ENCODE data around the gene C16orf74.
A peak's percentile ranks its signal among the peaks of the same experiment; 100 is the strongest.

Gene C16orf74

DNA sequence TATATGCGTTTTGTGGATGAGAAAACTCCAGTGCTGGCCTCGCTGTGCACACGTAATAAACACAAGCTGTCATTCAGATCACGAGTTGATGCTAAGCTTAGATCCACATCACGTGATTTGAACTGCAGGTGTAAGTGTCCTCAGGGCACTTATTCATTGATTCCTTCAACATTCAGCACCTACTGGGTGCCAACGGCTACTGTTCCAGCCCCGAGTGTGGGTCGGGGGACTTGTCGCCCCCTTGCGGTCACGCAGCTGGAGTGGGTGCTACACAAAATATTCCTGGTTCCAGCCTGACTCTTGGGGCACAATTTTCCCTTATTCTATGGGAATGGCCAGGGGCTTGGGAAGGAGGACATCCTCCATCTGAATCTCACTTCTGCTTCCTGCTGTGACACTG is 32.2 kb downstream of the C16orf74 start:
- DNase-seq (ENCODE audit: low read depth in 3 of 3), result no peak

GRCh38 chr16:85718153-85718477 is 32.8 kb downstream of the C16orf74 start:
- DNase-seq (ENCODE audit: low read depth in 3 of 3), result no peak

DNA sequence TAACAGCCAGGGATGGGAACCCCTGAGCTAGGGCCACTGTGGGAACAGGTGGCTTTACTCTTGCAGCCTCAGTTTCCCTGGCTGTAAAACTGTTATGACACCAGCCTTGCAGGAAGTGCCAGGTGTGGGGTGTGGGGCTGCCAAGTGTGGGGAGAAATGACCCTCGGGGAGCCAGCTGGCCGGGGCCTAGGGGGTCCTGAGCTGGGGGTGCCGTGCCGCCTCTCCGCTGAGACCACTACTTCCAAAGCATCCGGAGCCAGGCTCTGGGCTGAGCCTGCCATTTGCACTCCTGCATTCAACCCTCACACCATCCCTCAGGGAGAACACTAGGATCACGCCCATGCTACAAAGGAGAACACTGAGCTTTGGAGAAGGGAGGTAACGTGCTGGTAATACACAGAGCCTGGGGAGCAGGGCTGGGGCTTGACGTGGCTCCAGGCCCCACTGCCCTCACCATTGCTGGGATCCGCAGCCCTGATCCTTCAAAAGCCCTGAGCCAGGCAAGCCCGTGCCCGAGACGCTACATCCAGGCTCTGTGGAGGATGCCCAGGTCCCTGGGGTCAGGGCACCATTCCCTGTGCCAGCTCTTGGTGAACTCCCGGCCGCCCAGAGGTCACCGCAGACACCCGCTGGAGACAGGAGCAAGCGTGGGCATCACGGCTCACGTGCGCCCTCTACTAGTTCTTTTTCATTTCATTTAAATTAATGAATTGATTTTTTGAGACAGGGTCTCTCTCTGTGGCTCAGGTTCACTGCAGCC is 33.3 kb downstream of the C16orf74 start:
- DNase-seq (ENCODE audit: low read depth in 3 of 3), result peak; percentile 9 to 36 (median 13)

- no peak for DNase-seq (ENCODE audit: low read depth in 3 of 3)
Observed at GRCh38 chr16:85716680-85717038, 34.2 kb downstream of the C16orf74 start.

GRCh38 chr16:85716022-85716679 is 34.7 kb downstream of the C16orf74 start:
- DNase-seq (ENCODE audit: low read depth in 3 of 3), result no peak

DNA sequence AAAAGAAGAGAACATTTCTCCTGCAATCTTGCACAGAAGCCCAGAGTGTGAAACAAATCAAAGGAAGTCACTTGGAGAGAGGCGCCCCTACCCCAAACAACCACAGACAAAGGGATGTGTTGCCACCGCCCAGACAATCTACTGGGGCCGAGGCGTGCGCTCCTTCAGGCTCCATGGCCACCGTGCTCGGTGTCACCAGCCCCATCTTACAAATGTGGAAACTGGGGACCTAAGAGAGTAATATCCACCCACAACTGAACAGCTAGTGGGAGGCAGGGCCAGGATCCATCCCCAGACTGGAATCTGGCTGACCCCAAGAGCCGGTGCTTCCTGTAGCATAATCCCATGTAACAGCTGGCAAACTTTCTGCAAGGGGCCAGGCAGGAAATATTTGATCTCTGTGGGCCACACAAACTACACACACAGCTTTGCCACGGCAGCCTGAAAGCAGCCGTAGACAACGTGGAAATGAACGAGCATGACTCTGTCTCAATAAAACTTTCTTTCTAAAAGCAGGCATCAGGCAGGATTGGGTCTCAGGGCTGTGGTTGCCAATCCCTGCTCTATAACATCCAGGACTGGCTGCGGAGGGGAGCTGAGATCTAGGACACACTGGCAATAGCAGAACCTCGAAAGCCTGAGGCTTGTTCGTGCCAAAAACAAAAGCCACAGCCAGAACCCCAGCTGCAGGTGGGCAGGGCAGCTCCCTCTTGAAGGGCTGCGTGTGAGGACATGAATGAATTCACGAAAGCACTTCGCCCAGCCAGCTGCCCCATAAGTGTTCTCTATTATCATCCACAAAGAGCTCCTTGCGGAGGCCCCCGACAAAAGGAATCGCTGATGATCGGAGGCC is 35.5 kb downstream of the C16orf74 start:
- no peak for DNase-seq (ENCODE audit: low read depth in 3 of 3)

GRCh38 chr16:85712801-85713200 is 38.1 kb downstream of the C16orf74 start:
- DNase-seq (ENCODE audit: low read depth in 3 of 3), result no peak

GRCh38 chr16:85711982-85712587 is 38.8 kb downstream of the C16orf74 start:
- DNase-seq (ENCODE audit: low read depth in 3 of 3), result no peak

DNA sequence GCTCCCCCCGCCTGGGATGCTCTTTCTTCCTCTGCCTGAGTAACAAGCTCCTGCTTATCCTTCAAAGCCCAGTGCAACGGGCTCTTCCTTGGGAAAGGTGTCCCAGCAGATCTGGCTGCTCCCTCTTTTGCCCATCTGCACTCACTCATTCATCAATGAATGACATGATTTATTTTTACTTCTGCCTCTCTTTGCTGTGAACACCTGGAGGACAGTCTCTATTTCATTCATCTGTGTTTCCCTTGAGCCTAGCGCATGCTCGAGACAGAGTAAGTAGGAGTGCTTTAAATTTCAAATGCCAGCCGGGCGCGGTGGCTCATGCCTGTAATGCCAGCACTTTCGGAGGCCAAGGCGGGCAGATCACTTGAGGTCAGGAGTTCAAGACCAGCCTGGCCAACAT is 40.2 kb downstream of the C16orf74 start:
- DNase-seq (ENCODE audit: low read depth in 3 of 3), result no peak

DNA sequence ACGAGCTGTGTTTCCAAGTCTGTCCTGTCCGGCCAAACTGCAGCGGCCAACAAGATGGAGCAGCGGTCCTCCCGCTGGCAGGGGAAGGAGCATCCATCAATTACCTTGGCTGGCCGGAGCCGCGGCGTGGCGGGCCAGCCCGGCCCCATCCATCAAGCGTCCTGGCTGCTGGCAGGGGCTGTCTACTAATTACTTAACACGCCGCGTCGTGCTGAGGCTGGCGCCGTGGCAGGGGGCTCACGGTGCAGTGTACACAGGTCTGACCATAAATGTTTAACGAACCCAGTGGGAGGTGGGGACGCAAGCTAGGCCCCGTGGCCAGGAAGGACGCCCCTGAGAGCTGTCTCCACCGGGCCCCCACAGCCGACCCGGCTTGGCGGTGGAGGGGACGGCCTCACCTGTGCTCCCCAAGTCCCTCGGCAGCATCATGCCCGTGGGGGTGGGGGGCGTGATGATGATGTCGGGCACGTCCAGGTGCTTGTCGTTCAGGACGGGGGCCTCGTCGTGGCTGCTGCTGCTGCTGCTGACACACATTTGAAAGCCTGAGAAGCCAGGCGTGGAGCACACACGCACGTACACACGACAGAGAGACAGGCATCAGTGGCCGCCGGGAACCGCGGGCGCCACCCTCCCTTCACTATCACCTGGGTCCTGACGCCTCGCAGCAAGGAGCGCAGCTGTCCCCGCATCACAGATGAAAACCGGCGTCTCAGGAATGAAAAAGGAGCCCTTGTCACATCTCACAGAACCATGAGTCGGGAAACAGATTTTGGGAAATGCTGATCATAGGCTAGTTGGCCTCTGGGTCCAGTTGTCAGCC is 40.9 kb downstream of the C16orf74 start:
- no peak for DNase-seq (ENCODE audit: low read depth in 3 of 3)

- DNase-seq (ENCODE audit: low read depth in 3 of 3), result no peak
Observed at GRCh38 chr16:85708338-85708737, 42.6 kb downstream of the C16orf74 start.

DNA sequence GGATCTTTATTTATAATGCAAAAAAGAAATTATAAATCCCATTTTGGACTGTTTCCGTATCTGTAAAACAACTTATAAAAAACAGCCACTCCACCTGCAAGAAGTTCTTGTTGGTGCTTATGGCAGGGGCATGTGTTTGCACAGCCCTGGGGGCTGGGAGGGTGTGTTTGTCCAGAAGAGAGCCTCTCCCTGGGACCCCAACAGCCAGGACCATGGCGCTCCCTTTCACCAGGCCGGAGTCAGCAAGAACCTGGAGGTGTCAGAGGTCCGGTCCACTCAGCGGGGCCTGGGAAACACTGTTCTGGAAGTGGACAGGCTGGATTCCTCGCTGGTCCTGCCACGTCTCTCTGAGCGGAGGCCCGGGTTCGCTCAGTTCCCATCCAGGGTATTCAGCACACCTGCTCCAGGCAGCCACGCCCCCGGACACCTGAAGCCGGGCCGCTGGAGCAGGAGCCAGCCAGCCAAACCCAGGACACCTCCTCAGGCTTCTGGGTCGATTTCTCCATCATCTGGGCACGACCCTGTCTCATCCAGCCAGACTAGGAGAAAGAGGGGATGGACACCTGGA is 43.3 kb downstream of the C16orf74 start:
- no peak for DNase-seq (ENCODE audit: low read depth in 3 of 3)

GRCh38 chr16:85706449-85707034 is 44.4 kb downstream of the C16orf74 start:
- DNase-seq (ENCODE audit: low read depth in 3 of 3), result no peak

GRCh38 chr16:85704900-85705846 is 45.7 kb downstream of the C16orf74 start:
- no peak for DNase-seq (ENCODE audit: low read depth in 3 of 3)

DNA sequence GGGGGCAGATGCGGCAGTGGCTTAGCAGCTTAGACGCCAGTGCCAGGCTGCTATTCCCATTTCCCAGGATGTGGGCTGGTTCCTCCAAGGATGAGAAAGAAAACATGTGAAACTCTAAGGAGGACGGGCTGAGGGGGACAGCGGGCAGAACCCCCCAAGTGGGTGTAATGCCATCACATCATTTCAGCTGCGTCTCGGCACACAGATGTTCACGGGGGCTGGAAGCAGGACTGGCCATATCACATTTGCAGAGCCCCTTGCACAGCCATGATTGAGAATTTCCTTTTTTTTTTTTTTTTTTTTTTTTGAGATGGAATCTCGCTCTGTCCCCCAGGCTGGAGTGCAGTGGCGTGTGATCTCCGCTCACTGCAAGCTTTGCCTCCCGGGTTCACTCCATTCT is 46.9 kb downstream of the C16orf74 start:
- DNase-seq (ENCODE audit: low read depth in 3 of 3), result no peak

GRCh38 chr16:85699628-85700027 is 51.3 kb downstream of the C16orf74 start:
- no peak for DNase-seq (ENCODE audit: low read depth in 3 of 3)

- DNase-seq (ENCODE audit: low read depth in 3 of 3), result no peak
Observed at GRCh38 chr16:85698935-85699558, 51.8 kb downstream of the C16orf74 start.

- DNase-seq (ENCODE audit: low read depth in 3 of 3), result no peak
Observed at GRCh38 chr16:85698459-85698891, 52.4 kb downstream of the C16orf74 start.

- no peak for DNase-seq (ENCODE audit: low read depth in 3 of 3)
Observed at GRCh38 chr16:85697431-85697830, 53.5 kb downstream of the C16orf74 start.

Measured in stimulated activated CD4-positive, alpha-beta T cell treated with anti-CD3 and anti-CD28 coated beads, TNF-alpha, amount 100 ng/mL, for 4 hours (primary cell).